Measurements from ENCODE around the gene PTPN4. TPM values are rescaled to one million over a fixed set of nuclear protein-coding genes. Genes with fewer than 3 reads are reported as not detected.

The PTPN4 gene
- total RNA-seq, 1 experiment from 2014 or later: 80.5 TPM

GRCh38 chr2:119723784-119724467, 35.8 kb upstream of the PTPN4 start:
- H3K9me3 ChIP-seq (ENCODE audit: control insufficient read depth, low read depth, low read length): no peaks in the 10 kb centered on the region
- no peak overlapping the region for H2BK5ac ChIP-seq (ENCODE audit: insufficient read length, low read length)
- H3K4ac ChIP-seq (ENCODE audit: low read depth, low read length): no peak overlapping the region
- H2AK5ac ChIP-seq (ENCODE audit: insufficient read length, low read length): no peak overlapping the region
- no peak overlapping the region for H3K4me2 ChIP-seq (ENCODE audit: insufficient read depth, insufficient read length, low read length)
- H3K9me3 Mint-ChIP-seq: peaks cover 0 to 3% of the 10 kb centered on the region in 2 experiments; a peak in 2 of 5 replicates
- H3T11ph ChIP-seq (ENCODE audit: low read length): no peak overlapping the region
- H2AFZ ChIP-seq (ENCODE audit: low read length): no peak overlapping the region
- no peaks in the 10 kb centered on the region for H4K20me1 ChIP-seq (ENCODE audit: control insufficient read depth, insufficient read depth, insufficient read length)
- no peak overlapping the region for H4K5ac ChIP-seq (ENCODE audit: insufficient read length, low read depth, low read length)
- no peaks in the 10 kb centered on the region for H3K79me1 ChIP-seq (ENCODE audit: insufficient read depth, low read depth, low read length, poor library complexity, severe bottlenecking)
- H3K4me1 ChIP-seq (ENCODE audit: insufficient read depth, low read length): no peaks in the 10 kb centered on the region
- H4K8ac ChIP-seq (replicated peaks; ENCODE audit: insufficient read length, low read depth, low read length): no peak overlapping the region
- no peak overlapping the region for H3K9ac ChIP-seq (ENCODE audit: extremely low read depth, insufficient read length, low read length)
- no peaks in the 10 kb centered on the region; the same call in 1 of the 2 replicates for H3K27me3 ChIP-seq (ENCODE audit: insufficient read depth, low read length)
- H3K27ac Mint-ChIP-seq: no peak overlapping the region
- 0 out of 4 replicates have a peak, but pooled peaks cover 0 to 2% of the 10 kb centered on the region in 2 experiments for H3K4me1 Mint-ChIP-seq
- no peak overlapping the region for H3K56ac ChIP-seq (ENCODE audit: insufficient read length, low read depth, low read length)
- no peak for DNase-seq
- H3K23me2 ChIP-seq (ENCODE audit: insufficient read length, low read depth, low read length, poor library complexity, severe bottlenecking): no peaks in the 10 kb centered on the region
- H3K36me3 Mint-ChIP-seq (ENCODE audit: insufficient read depth in 1 of 3, low read depth in 3 of 3): peaks cover 0 to 4% (median 0%) of the 10 kb centered on the region in 3 experiments; a peak in 2 of 7 replicates
- WGBS (ENCODE audit: extremely low coverage, insufficient read length, low lambda C conversion rate): no CpG with 5 or more reads among the region's 10 CpGs
- no peak overlapping the region for H3K18ac ChIP-seq (ENCODE audit: insufficient read length, low read depth, low read length)
- H3K23ac ChIP-seq (ENCODE audit: insufficient read length, low read depth, low read length): no peak overlapping the region
- H3K14ac ChIP-seq (ENCODE audit: insufficient read depth, low read length): no peak overlapping the region
- H2BK120ac ChIP-seq (ENCODE audit: low read depth, low read length, poor library complexity, severe bottlenecking): no peak overlapping the region
- H3K4me3 Mint-ChIP-seq: no peak overlapping the region
- H4K91ac ChIP-seq (ENCODE audit: insufficient read length, low read depth, low read length): no peak overlapping the region
- no peaks in the 10 kb centered on the region for H3K79me2 ChIP-seq (ENCODE audit: insufficient read depth, low read length)
- no peak overlapping the region for H2BK15ac ChIP-seq (ENCODE audit: low read depth, low read length)
- no peak overlapping the region for H3K27ac ChIP-seq (ENCODE audit: insufficient read length, low read depth, low read length)
- H3K27me3 Mint-ChIP-seq (ENCODE audit: low read depth): peaks cover 1% of the 10 kb centered on the region; the same call in 1 of the 2 replicates
- no peak overlapping the region for H2BK12ac ChIP-seq (ENCODE audit: insufficient read length, low read depth, low read length)
- TF ChIP-seq, protein P1, sequence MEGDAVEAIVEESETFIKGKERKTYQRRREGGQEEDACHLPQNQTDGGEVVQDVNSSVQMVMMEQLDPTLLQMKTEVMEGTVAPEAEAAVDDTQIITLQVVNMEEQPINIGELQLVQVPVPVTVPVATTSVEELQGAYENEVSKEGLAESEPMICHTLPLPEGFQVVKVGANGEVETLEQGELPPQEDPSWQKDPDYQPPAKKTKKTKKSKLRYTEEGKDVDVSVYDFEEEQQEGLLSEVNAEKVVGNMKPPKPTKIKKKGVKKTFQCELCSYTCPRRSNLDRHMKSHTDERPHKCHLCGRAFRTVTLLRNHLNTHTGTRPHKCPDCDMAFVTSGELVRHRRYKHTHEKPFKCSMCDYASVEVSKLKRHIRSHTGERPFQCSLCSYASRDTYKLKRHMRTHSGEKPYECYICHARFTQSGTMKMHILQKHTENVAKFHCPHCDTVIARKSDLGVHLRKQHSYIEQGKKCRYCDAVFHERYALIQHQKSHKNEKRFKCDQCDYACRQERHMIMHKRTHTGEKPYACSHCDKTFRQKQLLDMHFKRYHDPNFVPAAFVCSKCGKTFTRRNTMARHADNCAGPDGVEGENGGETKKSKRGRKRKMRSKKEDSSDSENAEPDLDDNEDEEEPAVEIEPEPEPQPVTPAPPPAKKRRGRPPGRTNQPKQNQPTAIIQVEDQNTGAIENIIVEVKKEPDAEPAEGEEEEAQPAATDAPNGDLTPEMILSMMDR (conservative IDR thresholded peaks at IDR 0.05): no peak
- H2BK20ac ChIP-seq (ENCODE audit: low read depth, low read length, poor library complexity, severe bottlenecking): no peak overlapping the region
